ENCODE measurements around the gene KRT24.

KRT24 gene

DNA sequence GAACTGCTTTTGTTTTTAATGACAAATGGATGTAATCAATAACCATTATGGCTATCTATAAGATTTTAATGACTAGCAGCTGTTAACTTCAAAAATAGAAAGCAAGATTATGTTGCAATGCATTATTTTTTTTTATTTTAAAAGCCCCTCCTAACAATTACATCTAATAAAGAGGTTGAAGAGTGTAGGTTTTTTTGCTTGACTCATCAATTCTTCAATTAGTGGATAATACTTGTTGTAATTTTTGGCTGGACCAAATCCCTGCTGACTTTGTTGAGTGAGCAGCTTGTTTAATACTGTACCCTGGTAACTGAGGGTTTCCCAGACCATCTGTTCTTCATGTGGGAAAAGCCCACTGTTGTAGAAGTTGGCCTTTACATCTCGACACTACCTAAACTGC is 27.4 kb upstream of the KRT24 start:
- TF ChIP-seq CTCF (IDR thresholded peaks at IDR 0.05; ENCODE audit: low read depth, low read length, missing control alignments), result no peak
- H3K4me3 ChIP-seq (ENCODE audit: low read depth, low read length), result no peak overlapping the region
- DNase-seq (ENCODE audit: low read depth), result no peak

GRCh38 chr17:40727447-40728231 is 24.1 kb upstream of the KRT24 start:
- no peak for TF ChIP-seq CTCF (IDR thresholded peaks at IDR 0.05; ENCODE audit: low read depth, low read length, missing control alignments)
- no peak overlapping the region for H3K4me3 ChIP-seq (ENCODE audit: low read depth, low read length)
- DNase-seq (ENCODE audit: low read depth), result peak; percentile 16

DNA sequence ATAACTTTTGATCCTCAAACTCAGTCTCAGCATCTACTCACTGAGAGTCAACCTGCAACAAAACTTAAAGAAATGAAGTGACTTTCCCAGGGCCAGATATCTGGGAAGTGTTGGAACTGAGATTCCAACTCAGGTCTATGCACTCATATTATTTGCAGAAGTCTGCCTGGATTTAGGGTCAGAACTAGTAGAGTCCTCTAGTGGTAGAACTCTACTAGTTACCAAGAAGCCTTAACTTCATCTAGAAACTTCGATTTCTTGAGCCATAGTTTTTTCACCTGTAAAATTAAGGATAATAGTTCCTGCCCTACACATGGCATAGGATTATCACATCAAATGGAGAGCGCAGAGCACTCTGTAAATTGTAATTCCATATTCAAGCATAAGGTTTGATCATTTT is 23.4 kb upstream of the KRT24 start:
- H3K4me3 ChIP-seq (ENCODE audit: low read depth, low read length), result no peak overlapping the region
- DNase-seq (ENCODE audit: low read depth), result no peak
- peak; percentile 28 for TF ChIP-seq CTCF (IDR thresholded peaks at IDR 0.05; ENCODE audit: low read depth, low read length, missing control alignments)

DNA sequence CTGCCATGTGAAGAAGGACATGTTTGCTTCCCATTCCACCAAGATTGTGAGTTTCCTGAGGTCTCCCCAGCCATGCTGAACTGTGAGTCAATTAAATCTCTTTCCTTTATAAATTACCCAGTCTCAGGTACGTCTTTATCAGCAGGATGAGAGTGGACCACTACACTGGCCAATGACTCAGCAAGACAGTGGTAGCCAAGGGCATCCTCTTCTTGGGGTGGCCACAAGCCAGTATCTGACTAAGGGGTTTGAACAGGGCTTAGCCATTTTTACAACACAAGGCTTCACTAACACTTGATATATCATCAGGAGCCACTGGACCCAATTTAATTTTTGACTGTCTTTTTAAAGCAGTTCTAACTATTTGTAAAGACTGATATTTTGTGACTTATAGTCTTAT is 21.1 kb upstream of the KRT24 start:
- DNase-seq (ENCODE audit: low read depth), result no peak

GRCh38 chr17:40722241-40722640 is 18.7 kb upstream of the KRT24 start:
- H3K4me3 ChIP-seq (ENCODE audit: low read depth, low read length), result no peak overlapping the region
- TF ChIP-seq CTCF (IDR thresholded peaks at IDR 0.05; ENCODE audit: low read depth, low read length, missing control alignments), result no peak
- no peak for DNase-seq (ENCODE audit: low read depth)

More for the DNA sequence above, 21.1 kb upstream of the KRT24 start:
- no peak overlapping the region for H3K4me3 ChIP-seq (ENCODE audit: low read depth, low read length)
- no peak for TF ChIP-seq CTCF (IDR thresholded peaks at IDR 0.05; ENCODE audit: low read depth, low read length, missing control alignments)

- no peak for DNase-seq (ENCODE audit: low read depth)
- no peak overlapping the region for H3K4me3 ChIP-seq (ENCODE audit: low read depth, low read length)
- TF ChIP-seq CTCF (IDR thresholded peaks at IDR 0.05; ENCODE audit: low read depth, low read length, missing control alignments), result no peak
These were observed 17.3 kb upstream of the KRT24 start for GRCh38 chr17:40720899-40721298.

- DNase-seq (ENCODE audit: low read depth), result no peak
- no peak for TF ChIP-seq CTCF (IDR thresholded peaks at IDR 0.05; ENCODE audit: low read depth, low read length, missing control alignments)
- no peak overlapping the region for H3K4me3 ChIP-seq (ENCODE audit: low read depth, low read length)
These were observed 15.4 kb upstream of the KRT24 start for GRCh38 chr17:40718930-40719329.
